ENCODE data around the gene DNAH2. TPM values are rescaled to one million over a fixed set of nuclear protein-coding genes. Genes with fewer than 3 reads are reported as not detected.

Gene DNAH2
- total RNA-seq, 1 donor from 2014 or later: 0.09 TPM

GRCh38 chr17:7755095-7755890 is 37.7 kb downstream of the DNAH2 start:
- TF ChIP-seq EZH2 (IDR thresholded peaks at IDR 0.05) (no peak), CTCF (IDR thresholded peaks at IDR 0.05) (no peak), EZH2phosphoT487 (IDR thresholded peaks at IDR 0.05) (no peak)
- Mint-ChIP-seq H3K27me3 (ENCODE audit: insufficient read depth, low read depth) (peaks cover 9% of the 10 kb centered on the region), H3K4me1 (peaks cover 6% of the 10 kb centered on the region), H3K4me3 (no peak overlapping the region), H3K36me3 (no peaks in the 10 kb centered on the region), H3K9me3 (peaks cover 3% of the 10 kb centered on the region), H3K27ac (no peak overlapping the region)
- no peak overlapping the region for H3K9ac ChIP-seq
- no peaks in the 10 kb centered on the region for H3K4me1 ChIP-seq
- H4K20me1 ChIP-seq (ENCODE audit: low read depth): no peaks in the 10 kb centered on the region
- peak; percentile 9 for DNase-seq (ENCODE audit: low spot score)
- no peaks in the 10 kb centered on the region for H3K9me3 ChIP-seq (ENCODE audit: low read depth)
- no peaks in the 10 kb centered on the region for H3F3A ChIP-seq (ENCODE audit: low read depth)
- peak overlapping the region; percentile 27 for H3K4me2 ChIP-seq
- H3K27ac ChIP-seq: no peak overlapping the region
- H3K79me2 ChIP-seq (ENCODE audit: low read depth): no peaks in the 10 kb centered on the region
- H3K36me3 ChIP-seq: no peaks in the 10 kb centered on the region
- H3K27me3 ChIP-seq: no peaks in the 10 kb centered on the region
- H3K4me3 ChIP-seq: no peak overlapping the region
- peak overlapping the region; percentile 94 for H2AFZ ChIP-seq (replicated peaks)

- no peaks in the 10 kb centered on the region for H3K9me3 ChIP-seq (ENCODE audit: low read depth)
- Mint-ChIP-seq H3K27me3 (ENCODE audit: insufficient read depth, low read depth) (peaks cover 12% of the 10 kb centered on the region), H3K9me3 (peaks cover 3% of the 10 kb centered on the region), H3K27ac (no peak overlapping the region), H3K4me3 (no peak overlapping the region), H3K4me1 (peaks cover 6% of the 10 kb centered on the region), H3K36me3 (no peaks in the 10 kb centered on the region)
- H3K9ac ChIP-seq: no peak overlapping the region
- H2AFZ ChIP-seq (replicated peaks): peak overlapping the region; percentile 50
- H3K27me3 ChIP-seq: no peaks in the 10 kb centered on the region
- TF ChIP-seq EZH2phosphoT487 (IDR thresholded peaks at IDR 0.05) (no peak), CTCF (IDR thresholded peaks at IDR 0.05) (no peak), EZH2 (IDR thresholded peaks at IDR 0.05) (no peak)
- no peak overlapping the region for H3K4me2 ChIP-seq
- H4K20me1 ChIP-seq (ENCODE audit: low read depth): no peaks in the 10 kb centered on the region
- no peaks in the 10 kb centered on the region for H3K4me1 ChIP-seq
- no peak overlapping the region for H3K27ac ChIP-seq
- no peaks in the 10 kb centered on the region for H3K36me3 ChIP-seq
- DNase-seq (ENCODE audit: low spot score): no peak
- no peak overlapping the region for H3K4me3 ChIP-seq
- H3K79me2 ChIP-seq (ENCODE audit: low read depth): no peaks in the 10 kb centered on the region
- no peaks in the 10 kb centered on the region for H3F3A ChIP-seq (ENCODE audit: low read depth)
These were observed 39.4 kb downstream of the DNAH2 start for GRCh38 chr17:7756968-7757367.

GRCh38 chr17:7763919-7764318 is 46.4 kb downstream of the DNAH2 start:
- H3K4me2 ChIP-seq: no peak overlapping the region
- no peaks in the 10 kb centered on the region for H3K27me3 ChIP-seq
- H3K4me1 Mint-ChIP-seq: peaks cover 12% of the 10 kb centered on the region
- no peak overlapping the region for H3K4me3 ChIP-seq
- H3K4me1 ChIP-seq: no peaks in the 10 kb centered on the region
- no peaks in the 10 kb centered on the region for H3K9me3 ChIP-seq (ENCODE audit: low read depth)
- no peak overlapping the region for H3K27ac ChIP-seq
- no peaks in the 10 kb centered on the region for H3K79me2 ChIP-seq (ENCODE audit: low read depth)
- H3K4me3 Mint-ChIP-seq: no peak overlapping the region
- peaks cover 2% of the 10 kb centered on the region for H3K36me3 Mint-ChIP-seq
- no peak for DNase-seq (ENCODE audit: low spot score)
- peaks cover 17% of the 10 kb centered on the region for H3K27me3 Mint-ChIP-seq (ENCODE audit: insufficient read depth, low read depth)
- H3F3A ChIP-seq (ENCODE audit: low read depth): no peaks in the 10 kb centered on the region
- H2AFZ ChIP-seq (replicated peaks): no peak overlapping the region
- H4K20me1 ChIP-seq (ENCODE audit: low read depth): no peaks in the 10 kb centered on the region
- H3K9ac ChIP-seq: no peak overlapping the region
- peaks cover 3% of the 10 kb centered on the region for H3K9me3 Mint-ChIP-seq
- TF ChIP-seq EZH2 (IDR thresholded peaks at IDR 0.05): no peak
- no peak for TF ChIP-seq CTCF (IDR thresholded peaks at IDR 0.05)
- no peak for TF ChIP-seq EZH2phosphoT487 (IDR thresholded peaks at IDR 0.05)
- no peaks in the 10 kb centered on the region for H3K36me3 ChIP-seq
- H3K27ac Mint-ChIP-seq: no peak overlapping the region

All from neural progenitor cell (in vitro differentiated cells).